HepG2 (cell line): ENCODE results near the gene ZNF683. TPM values are rescaled to one million over a fixed set of nuclear protein-coding genes. Genes with fewer than 3 reads are reported as not detected.

Source experiments
- ARNTL ChIP-seq: sonication (generic); formaldehyde crosslinking; IDR thresholded peaks from 2 replicates; pipeline ENCODE4 v1.4.0; 2020; ENCODE audit warnings: mild to moderate bottlenecking, missing genetic modification reagents
- CHCHD3 ChIP-seq: sonication (generic); formaldehyde crosslinking; IDR thresholded peaks from 2 replicates; pipeline ENCODE4 v1.8.0; 2022; ENCODE audit warnings: mild to moderate bottlenecking, missing genetic modification reagents, moderate library complexity
- HIVEP1 ChIP-seq: sonication (generic); formaldehyde crosslinking; IDR thresholded peaks from 2 replicates; pipeline ENCODE4 v1.4.0; 2020; ENCODE audit warnings: mild to moderate bottlenecking, missing genetic modification reagents
- HOXA7 ChIP-seq: sonication (generic); formaldehyde crosslinking; IDR thresholded peaks from 2 replicates; pipeline ENCODE4 v1.8.1; 2022; ENCODE audit warnings: mild to moderate bottlenecking, missing genetic modification reagents, moderate library complexity
- HOXA9 ChIP-seq: sonication (generic); formaldehyde crosslinking; IDR thresholded peaks from 2 replicates; pipeline ENCODE4 v1.8.1; 2022; ENCODE audit warnings: missing genetic modification reagents, mild to moderate bottlenecking, moderate library complexity, borderline replicate concordance
- JUN ChIP-seq: sonication (generic); formaldehyde crosslinking; IDR thresholded peaks from 2 replicates; pipeline ENCODE4 v1.4.0; 2020; ENCODE audit warnings: mild to moderate bottlenecking, missing genetic modification reagents
- PPARG ChIP-seq: conservative IDR thresholded peaks from 2 replicates; pipeline ENCODE4 v1.6.1; 2016; ENCODE audit warnings: missing biosample characterization, missing genetic modification reagents
- THYN1 ChIP-seq: sonication (generic); formaldehyde crosslinking; IDR thresholded peaks from 2 replicates; pipeline ENCODE4 v1.8.1; 2023; ENCODE audit warnings: low read depth, mild to moderate bottlenecking, moderate library complexity, missing genetic modification reagents, borderline replicate concordance
- ZNF121 ChIP-seq: sonication (generic); formaldehyde crosslinking; IDR thresholded peaks from 2 replicates; pipeline ENCODE4 v1.5.0; 2020; ENCODE audit warnings: mild to moderate bottlenecking, missing genetic modification reagents
- ZNF124 ChIP-seq: sonication (generic); formaldehyde crosslinking; IDR thresholded peaks from 2 replicates; pipeline ENCODE4 v1.4.0; 2020; ENCODE audit warnings: missing genetic modification reagents
- polyA plus RNA-seq, 8 experiments: library from polyadenylated mRNA; depleted of rRNA in 3 of 8; stranded (reverse) in 7 of 8; unstranded in 1 of 8; fragments of >200 nt; fragmentation: Illumina TruSeq in 4 of 8; extraction: Trizol in 4 of 8; gene quantifications; 2 replicates each; pipeline versions ENCODE4 v1.2.1 to v1.2.3, GENCODE V29; 2011 to 2016; ENCODE audit warnings: low read depth in 4 of 8, missing spikeins in 1 of 8, mixed read lengths in 1 of 8; ENCODE audit not compliant: insufficient read depth in 1 of 8
- total RNA-seq, 5 experiments: library from RNA; depleted of rRNA; stranded (reverse); fragments of >200 nt; fragmentation: Illumina TruSeq; extraction: Trizol; gene quantifications; 2 replicates each; pipeline ENCODE4 v1.2.3, GENCODE V29; 2016; ENCODE audit warnings: low read depth in 1 of 5
- TF ChIP-seq, protein P1 (sequence below), 2 experiments: IDR thresholded peaks; 2 replicates each; pipeline ENCODE4 v1.6.1; 2011 to 2012; ENCODE audit warnings: low read length in 2 of 2, borderline replicate concordance in 1 of 2, low read depth in 1 of 2, mild to moderate bottlenecking in 1 of 2, moderate library complexity in 1 of 2
- TF ChIP-seq, protein P2 (sequence below): sonication (generic); formaldehyde crosslinking; IDR thresholded peaks from 2 replicates; pipeline ENCODE4 v1.4.0; 2020; ENCODE audit warnings: mild to moderate bottlenecking, missing genetic modification reagents
- TF ChIP-seq, protein P3 (sequence below): sonication (generic); formaldehyde crosslinking; IDR thresholded peaks from 2 replicates; pipeline ENCODE4 v1.4.0; 2020; ENCODE audit warnings: missing genetic modification reagents, mild to moderate bottlenecking, borderline replicate concordance
- TF ChIP-seq, protein P4 (sequence below): sonication (generic); formaldehyde crosslinking; IDR thresholded peaks from 2 replicates; pipeline ENCODE4 v1.8.1; 2023; ENCODE audit warnings: mild to moderate bottlenecking, inconsistent platforms, moderate library complexity, missing genetic modification reagents, borderline replicate concordance
- TF ChIP-seq, protein P5 (sequence below): sonication (generic); formaldehyde crosslinking; IDR thresholded peaks from 2 replicates; pipeline ENCODE4 v1.4.0; 2020; ENCODE audit warnings: missing genetic modification reagents

The ZNF683 gene
- total and polyA plus RNA-seq, 2 of the 13 experiments (the other 11 are each of a cell fraction or from before 2014, with no cell fraction given), result not detected

DNA sequence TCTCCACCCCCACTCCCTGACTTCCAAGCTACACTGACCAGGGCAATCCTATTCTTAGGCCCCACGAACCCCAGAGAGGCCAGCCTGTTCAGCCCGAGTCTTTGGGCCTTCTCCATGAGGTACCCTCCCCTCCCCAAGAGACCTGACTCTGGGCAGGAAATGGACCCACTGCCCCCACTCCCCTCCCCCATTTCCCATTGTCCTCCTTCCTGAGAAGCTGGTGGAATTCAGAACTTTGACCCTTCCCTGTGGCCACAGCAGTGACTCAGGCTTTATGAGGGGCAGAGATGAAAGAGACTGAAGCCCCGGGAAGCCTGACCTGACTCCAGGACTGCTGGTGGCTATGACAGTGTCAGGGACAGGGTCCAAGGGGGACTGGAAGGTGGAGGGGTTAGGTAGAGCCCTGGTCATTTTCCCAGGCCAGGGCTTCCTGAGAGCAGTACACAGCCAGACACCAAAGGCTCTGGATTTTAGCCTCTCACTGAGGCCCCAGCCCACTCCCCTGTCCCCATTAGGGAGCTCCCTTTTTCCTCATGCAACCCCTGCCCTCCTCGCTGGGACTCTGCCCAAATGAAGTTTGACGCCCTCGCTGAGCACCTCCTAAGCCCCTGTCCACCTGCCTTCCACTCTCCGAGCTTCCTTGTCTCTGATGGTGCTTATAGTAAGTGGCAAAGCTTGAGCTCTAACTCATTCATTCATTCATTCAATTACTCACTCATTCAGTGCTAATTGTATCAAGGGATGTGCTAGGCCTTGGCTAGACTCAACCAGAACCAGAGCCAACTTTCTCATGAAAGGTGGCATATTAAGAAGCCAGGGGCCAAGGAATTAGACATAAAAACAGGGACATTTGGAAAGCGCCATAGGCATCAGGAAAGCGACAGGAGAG is 21.6 kb downstream of the ZNF683 start (continued):
- TF ChIP-seq, protein P1, sequence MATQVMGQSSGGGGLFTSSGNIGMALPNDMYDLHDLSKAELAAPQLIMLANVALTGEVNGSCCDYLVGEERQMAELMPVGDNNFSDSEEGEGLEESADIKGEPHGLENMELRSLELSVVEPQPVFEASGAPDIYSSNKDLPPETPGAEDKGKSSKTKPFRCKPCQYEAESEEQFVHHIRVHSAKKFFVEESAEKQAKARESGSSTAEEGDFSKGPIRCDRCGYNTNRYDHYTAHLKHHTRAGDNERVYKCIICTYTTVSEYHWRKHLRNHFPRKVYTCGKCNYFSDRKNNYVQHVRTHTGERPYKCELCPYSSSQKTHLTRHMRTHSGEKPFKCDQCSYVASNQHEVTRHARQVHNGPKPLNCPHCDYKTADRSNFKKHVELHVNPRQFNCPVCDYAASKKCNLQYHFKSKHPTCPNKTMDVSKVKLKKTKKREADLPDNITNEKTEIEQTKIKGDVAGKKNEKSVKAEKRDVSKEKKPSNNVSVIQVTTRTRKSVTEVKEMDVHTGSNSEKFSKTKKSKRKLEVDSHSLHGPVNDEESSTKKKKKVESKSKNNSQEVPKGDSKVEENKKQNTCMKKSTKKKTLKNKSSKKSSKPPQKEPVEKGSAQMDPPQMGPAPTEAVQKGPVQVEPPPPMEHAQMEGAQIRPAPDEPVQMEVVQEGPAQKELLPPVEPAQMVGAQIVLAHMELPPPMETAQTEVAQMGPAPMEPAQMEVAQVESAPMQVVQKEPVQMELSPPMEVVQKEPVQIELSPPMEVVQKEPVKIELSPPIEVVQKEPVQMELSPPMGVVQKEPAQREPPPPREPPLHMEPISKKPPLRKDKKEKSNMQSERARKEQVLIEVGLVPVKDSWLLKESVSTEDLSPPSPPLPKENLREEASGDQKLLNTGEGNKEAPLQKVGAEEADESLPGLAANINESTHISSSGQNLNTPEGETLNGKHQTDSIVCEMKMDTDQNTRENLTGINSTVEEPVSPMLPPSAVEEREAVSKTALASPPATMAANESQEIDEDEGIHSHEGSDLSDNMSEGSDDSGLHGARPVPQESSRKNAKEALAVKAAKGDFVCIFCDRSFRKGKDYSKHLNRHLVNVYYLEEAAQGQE (IDR thresholded peaks at IDR 0.05; ENCODE audit: borderline replicate concordance in 1 of 2, low read depth in 1 of 2, low read length in 2 of 2), result peak in 1 of 2 experiments; percentile 73; a peak in 1 of 4 replicates
- TF ChIP-seq, protein P2, sequence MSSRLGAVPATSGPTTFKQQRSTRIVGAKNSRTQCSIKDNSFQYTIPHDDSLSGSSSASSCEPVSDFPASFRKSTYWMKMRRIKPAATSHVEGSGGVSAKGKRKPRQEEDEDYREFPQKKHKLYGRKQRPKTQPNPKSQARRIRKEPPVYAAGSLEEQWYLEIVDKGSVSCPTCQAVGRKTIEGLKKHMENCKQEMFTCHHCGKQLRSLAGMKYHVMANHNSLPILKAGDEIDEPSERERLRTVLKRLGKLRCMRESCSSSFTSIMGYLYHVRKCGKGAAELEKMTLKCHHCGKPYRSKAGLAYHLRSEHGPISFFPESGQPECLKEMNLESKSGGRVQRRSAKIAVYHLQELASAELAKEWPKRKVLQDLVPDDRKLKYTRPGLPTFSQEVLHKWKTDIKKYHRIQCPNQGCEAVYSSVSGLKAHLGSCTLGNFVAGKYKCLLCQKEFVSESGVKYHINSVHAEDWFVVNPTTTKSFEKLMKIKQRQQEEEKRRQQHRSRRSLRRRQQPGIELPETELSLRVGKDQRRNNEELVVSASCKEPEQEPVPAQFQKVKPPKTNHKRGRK (CRISPR knock-in tag), result 0 out of 2 replicates have a peak, but pooled peaks have one; percentile 45
- no peak for TF ChIP-seq THYN1 (CRISPR knock-in tag)
- TF ChIP-seq, protein P3, sequence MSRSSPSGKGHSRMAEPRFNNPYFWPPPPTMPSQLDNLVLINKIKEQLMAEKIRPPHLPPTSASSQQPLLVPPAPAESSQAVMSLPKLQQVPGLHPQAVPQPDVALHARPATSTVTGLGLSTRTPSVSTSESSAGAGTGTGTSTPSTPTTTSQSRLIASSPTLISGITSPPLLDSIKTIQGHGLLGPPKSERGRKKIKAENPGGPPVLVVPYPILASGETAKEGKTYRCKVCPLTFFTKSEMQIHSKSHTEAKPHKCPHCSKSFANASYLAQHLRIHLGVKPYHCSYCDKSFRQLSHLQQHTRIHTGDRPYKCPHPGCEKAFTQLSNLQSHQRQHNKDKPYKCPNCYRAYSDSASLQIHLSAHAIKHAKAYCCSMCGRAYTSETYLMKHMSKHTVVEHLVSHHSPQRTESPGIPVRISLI (CRISPR knock-in tag), result peak; percentile 49; the same call in 1 of the 2 replicates
- TF ChIP-seq ARNTL (CRISPR knock-in tag), result peak; percentile 86
- no peak for TF ChIP-seq ZNF124
- TF ChIP-seq ZNF121 (CRISPR knock-in tag), result peak; percentile 64; the same call in 1 of the 2 replicates
- TF ChIP-seq, protein P4, sequence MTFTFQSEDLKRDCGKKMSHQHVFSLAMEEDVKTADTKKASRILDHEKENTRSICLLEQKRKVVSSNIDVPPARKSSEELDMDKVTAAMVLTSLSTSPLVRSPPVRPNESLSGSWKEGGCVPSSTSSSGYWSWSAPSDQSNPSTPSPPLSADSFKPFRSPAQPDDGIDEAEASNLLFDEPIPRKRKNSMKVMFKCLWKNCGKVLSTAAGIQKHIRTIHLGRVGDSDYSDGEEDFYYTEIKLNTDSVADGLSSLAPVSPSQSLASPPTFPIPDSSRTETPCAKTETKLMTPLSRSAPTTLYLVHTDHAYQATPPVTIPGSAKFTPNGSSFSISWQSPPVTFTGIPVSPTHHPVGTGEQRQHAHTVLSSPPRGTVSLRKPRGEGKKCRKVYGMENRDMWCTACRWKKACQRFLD (CRISPR knock-in tag), result no peak
- TF ChIP-seq, protein P5, sequence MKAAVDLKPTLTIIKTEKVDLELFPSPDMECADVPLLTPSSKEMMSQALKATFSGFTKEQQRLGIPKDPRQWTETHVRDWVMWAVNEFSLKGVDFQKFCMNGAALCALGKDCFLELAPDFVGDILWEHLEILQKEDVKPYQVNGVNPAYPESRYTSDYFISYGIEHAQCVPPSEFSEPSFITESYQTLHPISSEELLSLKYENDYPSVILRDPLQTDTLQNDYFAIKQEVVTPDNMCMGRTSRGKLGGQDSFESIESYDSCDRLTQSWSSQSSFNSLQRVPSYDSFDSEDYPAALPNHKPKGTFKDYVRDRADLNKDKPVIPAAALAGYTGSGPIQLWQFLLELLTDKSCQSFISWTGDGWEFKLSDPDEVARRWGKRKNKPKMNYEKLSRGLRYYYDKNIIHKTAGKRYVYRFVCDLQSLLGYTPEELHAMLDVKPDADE (CRISPR knock-in tag), result no peak
- TF ChIP-seq CHCHD3, result no peak
- TF ChIP-seq PPARG, result peak; percentile 83
- peak; percentile 98 for TF ChIP-seq JUN (CRISPR knock-in tag)
- TF ChIP-seq HIVEP1 (CRISPR knock-in tag), result peak; percentile 63; the same call in 1 of the 2 replicates
- no peak for TF ChIP-seq HOXA9
- TF ChIP-seq HOXA7 (CRISPR knock-in tag), result no peak
